Fibroblast of skin of back (primary cell): ENCODE results near the gene ZMIZ1.
"Not testable (repeated sequence)": the region's sequence is repeated elsewhere in the genome, so short reads cannot be mapped to it uniquely, and the experiment has no call there.

Experiments used
- DNase-seq: peaks from one replicate; pipeline ENCODE4 v3.0.0-alpha.2; 2013

The ZMIZ1 gene

GRCh38 chr10:79268742-79269141 is 200.0 kb downstream of the ZMIZ1 start:
- no peak for DNase-seq

GRCh38 chr10:79269443-79269842 is 200.7 kb downstream of the ZMIZ1 start:
- DNase-seq: no peak

- DNase-seq: no peak
Measured at GRCh38 chr10:79269969-79270368, 201.2 kb downstream of the ZMIZ1 start.

- DNase-seq: peak; percentile 52
Measured at GRCh38 chr10:79270466-79271246, 201.9 kb downstream of the ZMIZ1 start.

- no peak for DNase-seq
Measured at GRCh38 chr10:79272353-79272752, 203.6 kb downstream of the ZMIZ1 start.

GRCh38 chr10:79273604-79274003 is 204.8 kb downstream of the ZMIZ1 start:
- no peak for DNase-seq

- peak; percentile 90 for DNase-seq
Measured at GRCh38 chr10:79274279-79275104, 205.7 kb downstream of the ZMIZ1 start.

- no peak for DNase-seq
Measured at GRCh38 chr10:79275105-79275430, 206.3 kb downstream of the ZMIZ1 start.

GRCh38 chr10:79275431-79275851 is 206.7 kb downstream of the ZMIZ1 start:
- peak; percentile 38 for DNase-seq

- no peak for DNase-seq
Measured at GRCh38 chr10:79277579-79278269, 209.0 kb downstream of the ZMIZ1 start.

- not testable (repeated sequence) for DNase-seq
Measured at GRCh38 chr10:79279047-79279446, 210.3 kb downstream of the ZMIZ1 start.

GRCh38 chr10:79280956-79281355 is 212.2 kb downstream of the ZMIZ1 start:
- DNase-seq: no peak

- DNase-seq: peak; percentile 35
Measured at GRCh38 chr10:79282388-79282787, 213.6 kb downstream of the ZMIZ1 start.

- no peak for DNase-seq
Measured at GRCh38 chr10:79283616-79284015, 214.8 kb downstream of the ZMIZ1 start.

- no peak for DNase-seq
Measured at GRCh38 chr10:79284158-79284871, 215.5 kb downstream of the ZMIZ1 start.

- DNase-seq: no peak
Measured at GRCh38 chr10:79285315-79286197, 216.8 kb downstream of the ZMIZ1 start.

GRCh38 chr10:79286318-79286951 is 217.7 kb downstream of the ZMIZ1 start:
- DNase-seq: peak; percentile 44

- DNase-seq: no peak
Measured at GRCh38 chr10:79287973-79288723, 219.4 kb downstream of the ZMIZ1 start.

GRCh38 chr10:79289801-79290200 is 221.0 kb downstream of the ZMIZ1 start:
- no peak for DNase-seq
